Muscle layer of duodenum (tissue), 2 donors: ENCODE data around the gene ANKRD12.

Source experiments
- H3K27ac ChIP-seq: one replicate; pipeline ENCODE4 v1.7.0; 2013; ENCODE audit warnings: mild to moderate bottlenecking, low read length
- H3K27me3 ChIP-seq: one replicate; pipeline ENCODE4 v1.7.0; 2013; ENCODE audit warnings: low read depth, mild to moderate bottlenecking, control low read depth, low read length
- H3K36me3 ChIP-seq, 2 donors: one replicate each; pipeline ENCODE4 v1.7.0; 2013; ENCODE audit warnings: low read length in 2 of 2, control low read depth in 1 of 2, mild to moderate bottlenecking in 1 of 2; ENCODE audit not compliant: insufficient read depth in 2 of 2, control insufficient read depth in 1 of 2
- H3K4me1 ChIP-seq, 2 donors: one replicate each; pipeline ENCODE4 v1.7.0; 2013; ENCODE audit warnings: low read length in 2 of 2, mild to moderate bottlenecking in 2 of 2, control low read depth in 1 of 2, moderate library complexity in 1 of 2; ENCODE audit not compliant: insufficient read depth in 2 of 2, control insufficient read depth in 1 of 2
- H3K4me3 ChIP-seq, 2 donors: one replicate each; pipeline ENCODE4 v1.7.0; 2013; ENCODE audit warnings: low read length in 2 of 2, low read depth in 1 of 2, mild to moderate bottlenecking in 1 of 2
- H3K9me3 ChIP-seq, 2 donors: one replicate each; pipeline ENCODE4 v1.7.0; 2013; ENCODE audit warnings: low read length in 2 of 2, control low read depth in 1 of 2, mild to moderate bottlenecking in 1 of 2; ENCODE audit not compliant: control insufficient read depth in 1 of 2
- donor health status: healthy.

Gene ANKRD12

GRCh38 chr18:9096685-9097084, 39.9 kb upstream of the ANKRD12 start:
- Histone ChIP-seq H3K27ac (peak overlapping the region; percentile 24), H3K36me3 (no peaks in the 10 kb centered on the region), H3K4me3 (no peak overlapping the region), H3K4me1 (peaks cover 4 to 6% of the 10 kb centered on the region in 2 donors), H3K27me3 (no peaks in the 10 kb centered on the region), H3K9me3 (no peaks in the 10 kb centered on the region)

- Histone ChIP-seq H3K9me3 (no peaks in the 10 kb centered on the region), H3K27ac (peak overlapping the region; percentile 40), H3K4me3 (no peak overlapping the region), H3K27me3 (no peaks in the 10 kb centered on the region), H3K36me3 (no peaks in the 10 kb centered on the region), H3K4me1 (peaks cover 4 to 6% of the 10 kb centered on the region in 2 donors)
These were observed 39.2 kb upstream of the ANKRD12 start for GRCh38 chr18:9097349-9097748.

- no peaks in the 10 kb centered on the region for H3K27me3 ChIP-seq
- peaks cover 4 to 15% of the 10 kb centered on the region in 2 donors for H3K4me1 ChIP-seq
- no peaks in the 10 kb centered on the region for H3K36me3 ChIP-seq
- H3K27ac ChIP-seq = no peak overlapping the region
- H3K4me3 ChIP-seq = no peak overlapping the region
- no peaks in the 10 kb centered on the region for H3K9me3 ChIP-seq
These were observed 35.8 kb upstream of the ANKRD12 start for GRCh38 chr18:9100796-9101195.

- Histone ChIP-seq H3K27ac (peak overlapping the region; percentile 98), H3K4me3 (peak overlapping the region; percentile 84), H3K36me3 (no peaks in the 10 kb centered on the region), H3K9me3 (no peaks in the 10 kb centered on the region), H3K4me1 (peaks cover 9 to 26% of the 10 kb centered on the region in 2 donors), H3K27me3 (no peaks in the 10 kb centered on the region)
These were observed 34.7 kb upstream of the ANKRD12 start for GRCh38 chr18:9101730-9102507.

DNA sequence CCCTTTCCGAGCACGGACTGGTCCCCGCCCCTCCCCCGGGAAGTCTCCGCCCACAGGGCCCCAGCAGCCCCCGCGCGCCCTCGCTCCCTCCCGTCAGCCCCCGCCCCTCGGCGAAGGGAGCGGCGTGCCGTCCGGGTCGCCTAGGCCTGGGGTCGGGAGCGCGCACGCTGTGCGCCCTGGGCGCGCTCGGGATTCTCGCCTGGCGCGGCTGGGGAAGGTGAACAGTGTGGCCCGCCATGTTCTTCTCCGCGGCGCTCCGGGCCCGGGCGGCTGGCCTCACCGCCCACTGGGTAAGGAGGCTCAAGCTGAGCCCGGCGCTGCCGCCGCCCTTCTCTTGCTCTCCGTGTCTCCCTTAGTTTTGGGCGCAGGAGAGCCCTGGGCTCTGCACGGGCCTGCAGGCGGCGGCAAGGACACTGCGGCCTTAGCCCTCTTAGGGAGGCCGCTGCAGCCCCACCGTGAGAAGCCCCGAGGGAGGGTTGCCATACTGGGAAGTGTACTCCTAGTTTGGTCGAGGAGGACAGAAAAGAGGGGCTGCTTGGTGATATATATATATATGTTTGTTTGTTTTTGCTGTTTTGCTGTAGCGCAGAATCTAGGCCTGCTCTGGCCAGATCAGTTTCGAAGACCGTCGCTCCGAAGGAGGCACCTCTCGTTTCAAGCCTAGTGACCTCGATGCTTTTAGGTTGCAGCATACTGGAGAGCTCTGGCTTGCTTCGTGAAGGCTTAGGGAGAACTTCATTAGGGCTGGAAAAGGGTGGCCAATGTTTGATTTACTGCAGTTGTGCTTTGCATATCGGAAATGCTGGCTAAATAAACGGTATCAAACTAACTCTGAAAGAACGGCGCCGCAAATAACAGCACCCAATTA, 33.8 kb upstream of the ANKRD12 start, which contains the start of gene NDUFV2:
TSS of gene NDUFV2 (plus strand) at position 192 of the 868 bp plus-strand sequence. CDS start at position 237, 45 bp downstream.
- peak within 1 kb of the TSS; percentile 98 for H3K27ac ChIP-seq

DNA sequence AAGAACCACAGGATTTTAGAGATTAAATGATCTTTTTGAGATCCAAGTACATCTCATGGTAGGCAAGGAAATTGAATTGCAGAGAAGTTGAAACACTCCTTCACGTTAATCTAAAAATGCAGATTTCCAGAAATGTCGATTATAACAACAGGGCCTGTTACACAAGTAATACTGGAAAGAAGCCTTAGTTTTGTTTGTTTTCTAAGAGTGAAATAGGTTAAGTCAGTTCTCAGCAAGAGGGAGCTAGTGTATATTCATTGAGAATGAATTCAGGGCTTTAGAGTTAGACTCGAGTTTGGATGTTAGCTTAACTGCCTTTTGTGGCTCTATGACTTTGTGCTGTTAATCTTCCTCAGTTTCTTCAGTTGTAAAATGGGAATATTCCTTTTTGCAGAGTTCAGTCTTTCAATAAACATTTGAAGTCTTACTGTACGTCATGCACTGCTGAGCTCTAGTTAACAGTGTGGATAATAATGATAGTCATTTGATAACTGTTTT, 33.2 kb upstream of the ANKRD12 start:
- Histone ChIP-seq H3K4me1 (peaks cover 15 to 41% of the 10 kb centered on the region in 2 donors), H3K9me3 (no peaks in the 10 kb centered on the region), H3K27me3 (no peaks in the 10 kb centered on the region), H3K36me3 (no peaks in the 10 kb centered on the region), H3K27ac (peak overlapping the region; percentile 98), H3K4me3 (peak overlapping the region; percentile 79 to 84)

More for the DNA sequence above, 33.8 kb upstream of the ANKRD12 start, which contains the start of gene NDUFV2:
- no peaks in the 10 kb centered on the region for H3K9me3 ChIP-seq
- peaks cover 13 to 35% of the 10 kb centered on the region in 2 donors for H3K4me1 ChIP-seq
- peak within 1 kb of the TSS; percentile 84 for H3K4me3 ChIP-seq
- no peaks in the 10 kb centered on the region for H3K27me3 ChIP-seq
- no peaks in the 10 kb centered on the region for H3K36me3 ChIP-seq

- H3K36me3 ChIP-seq = no peaks in the 10 kb centered on the region
- H3K27me3 ChIP-seq = no peaks in the 10 kb centered on the region
- peaks cover 15 to 47% of the 10 kb centered on the region in 2 donors for H3K4me1 ChIP-seq
- H3K9me3 ChIP-seq = no peaks in the 10 kb centered on the region
- H3K4me3 ChIP-seq = peak overlapping the region; percentile 79 to 84
- H3K27ac ChIP-seq = peak overlapping the region; percentile 98
These were observed 32.2 kb upstream of the ANKRD12 start for GRCh38 chr18:9104244-9104901.

- Histone ChIP-seq H3K27ac (peak overlapping the region; percentile 98), H3K4me1 (peaks cover 25 to 54% of the 10 kb centered on the region in 2 donors), H3K4me3 (peak overlapping the region; percentile 79 to 84), H3K27me3 (no peaks in the 10 kb centered on the region), H3K9me3 (no peaks in the 10 kb centered on the region), H3K36me3 (no peaks in the 10 kb centered on the region)
These were observed 31.2 kb upstream of the ANKRD12 start for GRCh38 chr18:9105420-9105819.

DNA sequence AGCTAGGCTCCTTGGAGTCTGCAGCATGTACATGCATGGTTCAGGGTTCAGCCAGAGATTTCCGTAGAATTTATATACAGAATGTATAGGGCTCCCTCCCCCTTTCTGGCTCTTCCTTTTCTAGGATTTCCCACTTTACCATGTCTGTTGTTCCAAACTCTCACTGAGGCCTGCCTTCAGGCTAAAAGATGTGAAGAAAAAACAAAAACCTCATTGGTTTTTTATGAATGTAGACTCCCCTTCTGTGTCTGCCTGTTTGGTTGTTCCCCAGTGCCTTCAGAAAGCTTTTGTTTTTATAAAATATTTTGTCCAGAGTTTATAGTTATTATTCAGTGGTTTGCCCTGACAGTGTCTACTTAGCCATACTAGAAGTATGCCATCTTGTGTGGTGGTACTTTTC, 30.5 kb upstream of the ANKRD12 start:
- Histone ChIP-seq H3K4me1 (peaks cover 25 to 61% of the 10 kb centered on the region in 2 donors), H3K27me3 (no peaks in the 10 kb centered on the region), H3K36me3 (no peaks in the 10 kb centered on the region), H3K27ac (peak overlapping the region; percentile 98), H3K4me3 (peak overlapping the region; percentile 79 to 84), H3K9me3 (no peaks in the 10 kb centered on the region)

DNA sequence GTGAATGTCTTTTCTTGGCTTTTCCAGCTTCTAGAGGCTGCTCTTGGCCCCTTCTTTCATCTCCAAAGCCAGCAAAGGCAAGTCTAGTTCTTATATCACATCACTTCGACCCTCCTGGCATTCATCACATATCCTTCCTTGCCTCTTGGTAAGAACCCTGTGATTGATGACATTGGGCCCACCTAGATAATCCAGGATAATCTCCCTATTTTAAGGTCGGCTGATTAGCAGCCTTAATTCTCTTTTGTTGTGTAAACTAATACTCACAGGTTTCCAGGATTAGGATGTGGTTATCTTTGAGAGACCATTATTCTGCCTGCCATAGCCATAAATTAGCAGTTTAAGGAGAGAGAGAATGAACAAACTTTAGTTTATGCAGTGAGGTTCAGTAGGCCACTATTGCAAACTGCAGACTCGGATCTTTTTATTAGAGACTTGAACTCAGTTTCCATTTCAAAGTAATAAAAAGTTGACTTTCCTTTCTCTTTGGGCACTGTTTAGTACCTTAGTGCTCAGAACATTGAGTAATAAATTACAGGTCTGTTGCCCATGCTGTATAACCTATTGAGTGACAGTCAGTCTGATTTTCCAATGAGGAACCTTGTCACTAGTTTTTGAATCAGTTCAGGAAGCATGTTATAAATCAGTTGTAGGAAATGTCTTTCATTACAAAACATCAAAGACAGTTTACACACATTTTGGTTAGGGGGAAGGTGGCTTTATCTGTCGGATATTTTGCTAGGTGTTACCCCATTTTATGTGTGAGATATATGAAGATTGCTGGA, 29.6 kb upstream of the ANKRD12 start:
- peaks cover 25 to 70% of the 10 kb centered on the region in 2 donors for H3K4me1 ChIP-seq
- no peaks in the 10 kb centered on the region for H3K9me3 ChIP-seq
- H3K4me3 ChIP-seq = peak overlapping the region; percentile 9 to 25
- peak overlapping the region; percentile 98 for H3K27ac ChIP-seq
- H3K36me3 ChIP-seq = no peaks in the 10 kb centered on the region
- H3K27me3 ChIP-seq = no peaks in the 10 kb centered on the region
